ENCODE results near the gene CPNE7.
A peak's percentile ranks its signal among the peaks of the same experiment; 100 is the strongest.

The CPNE7 gene

DNA sequence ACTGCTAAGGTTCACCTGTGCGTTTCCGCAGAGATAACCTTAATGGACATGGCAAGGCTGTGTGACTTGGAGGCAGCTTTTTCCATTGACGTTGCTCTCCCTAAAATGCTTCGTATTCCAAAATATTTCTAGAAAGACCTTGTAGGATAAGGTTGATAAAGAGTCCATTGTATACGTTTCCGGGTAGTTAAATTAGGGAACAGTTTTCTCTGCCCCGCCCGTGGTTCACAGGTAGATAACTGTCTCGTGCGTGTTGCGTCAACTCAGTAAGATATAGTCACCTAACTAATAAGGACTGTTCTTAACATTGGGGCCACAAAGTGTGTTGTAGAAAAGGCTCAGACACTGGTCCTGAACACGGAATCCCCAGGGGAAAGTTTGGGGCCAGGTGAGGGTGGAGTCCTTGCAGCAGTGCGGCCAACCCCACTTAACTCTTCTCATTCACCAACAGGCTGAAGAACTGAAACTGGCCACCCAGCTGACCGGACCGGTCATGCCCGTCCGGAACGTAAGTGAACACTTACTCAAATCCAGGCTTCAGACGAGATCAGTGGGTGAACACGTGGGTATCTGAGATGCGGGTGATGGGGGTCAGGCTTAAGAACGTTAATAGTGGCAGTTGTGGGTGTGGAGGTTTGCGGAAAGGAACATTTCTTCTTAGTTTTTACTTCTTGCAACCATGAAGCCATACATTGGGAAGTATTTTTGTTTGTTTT, 13.5 kb upstream of the CPNE7 start:
- Histone ChIP-seq H3K27me3 (replicated peaks in 2 of 5; ENCODE audit: control insufficient read depth in 4 of 5, insufficient read depth in 5 of 5, low read length in 4 of 5) (no peaks in the 10 kb centered on the region), H3K36me3 (ENCODE audit: control insufficient read depth in 4 of 4, insufficient read depth in 4 of 4, low read length in 3 of 4) (peaks cover 5 to 42% (median 33%) of the 10 kb centered on the region in 4 experiments), H3K4me1 (ENCODE audit: control extremely low read depth in 1 of 4, control insufficient read depth in 4 of 4, insufficient read depth in 4 of 4, low read length in 3 of 4) (peaks cover 0 to 64% (median 60%) of the 10 kb centered on the region in 4 experiments), H3K4me3 (ENCODE audit: control insufficient read depth in 1 of 7, extremely low read depth in 1 of 7, insufficient read depth in 4 of 7, low read depth in 2 of 7, low read length in 6 of 7) (peak overlapping the region; percentile 79 to 96 (median 89)), H3K27ac (ENCODE audit: insufficient read depth in 1 of 2, low read depth in 1 of 2, low read length in 2 of 2, poor library complexity in 1 of 2, severe bottlenecking in 2 of 2) (peak overlapping the region; percentile 84 to 94), H3K9me3 (ENCODE audit: control extremely low read depth in 1 of 5, control insufficient read depth in 4 of 5, insufficient read depth in 2 of 5, low read depth in 1 of 5, low read length in 4 of 5) (no peaks in the 10 kb centered on the region)
- DNase-seq = no peak
- CTCF ChIA-PET = interaction anchor here (1.2 kb wide), 1 partner anchor 54 kb away, joined by 3 read pairs; the partner anchor contains the start of gene SPG7
- WGBS (ENCODE audit: insufficient coverage) = 81% methylated on average over 15 of the region's 23 CpGs
- POLR2A ChIA-PET = no interaction called here

DNA sequence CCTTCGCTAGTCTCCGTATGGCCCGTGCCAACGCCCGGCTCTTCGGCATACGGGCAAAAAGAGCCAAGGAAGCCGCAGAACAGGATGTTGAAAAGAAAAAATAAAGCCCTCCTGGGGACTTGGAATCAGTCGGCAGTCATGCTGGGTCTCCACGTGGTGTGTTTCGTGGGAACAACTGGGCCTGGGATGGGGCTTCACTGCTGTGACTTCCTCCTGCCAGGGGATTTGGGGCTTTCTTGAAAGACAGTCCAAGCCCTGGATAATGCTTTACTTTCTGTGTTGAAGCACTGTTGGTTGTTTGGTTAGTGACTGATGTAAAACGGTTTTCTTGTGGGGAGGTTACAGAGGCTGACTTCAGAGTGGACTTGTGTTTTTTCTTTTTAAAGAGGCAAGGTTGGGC, 12.6 kb upstream of the CPNE7 start:
- ChIA-PET POLR2A (interaction anchor here (1.5 kb wide), 1 partner anchor 14 kb away, joined by 3 read pairs; no protein-coding TSS in a partner anchor), CTCF (interaction anchor here (1.2 kb wide), 1 partner anchor 55 kb away, joined by 3 read pairs; the partner anchor contains the start of gene SPG7)
- H3K36me3 ChIP-seq (ENCODE audit: control insufficient read depth in 4 of 4, insufficient read depth in 4 of 4, low read length in 3 of 4) = peaks cover 5 to 41% (median 35%) of the 10 kb centered on the region in 4 experiments
- no peaks in the 10 kb centered on the region for H3K9me3 ChIP-seq (ENCODE audit: control extremely low read depth in 1 of 5, control insufficient read depth in 4 of 5, insufficient read depth in 2 of 5, low read depth in 1 of 5, low read length in 4 of 5)
- no peak overlapping the region for H3K27ac ChIP-seq (ENCODE audit: insufficient read depth in 1 of 2, low read depth in 1 of 2, low read length in 2 of 2, poor library complexity in 1 of 2, severe bottlenecking in 2 of 2)
- H3K4me3 ChIP-seq (ENCODE audit: control insufficient read depth in 1 of 7, extremely low read depth in 1 of 7, insufficient read depth in 4 of 7, low read depth in 2 of 7, low read length in 6 of 7) = no peak overlapping the region
- H3K4me1 ChIP-seq (ENCODE audit: control extremely low read depth in 1 of 4, control insufficient read depth in 4 of 4, insufficient read depth in 4 of 4, low read length in 3 of 4) = peaks cover 0 to 55% (median 52%) of the 10 kb centered on the region in 4 experiments
- DNase-seq = no peak
- H3K27me3 ChIP-seq (replicated peaks in 2 of 5; ENCODE audit: control insufficient read depth in 4 of 5, insufficient read depth in 5 of 5, low read length in 4 of 5) = no peaks in the 10 kb centered on the region
- WGBS (ENCODE audit: insufficient coverage) = 70% methylated on average over 4 of the region's 12 CpGs

DNA sequence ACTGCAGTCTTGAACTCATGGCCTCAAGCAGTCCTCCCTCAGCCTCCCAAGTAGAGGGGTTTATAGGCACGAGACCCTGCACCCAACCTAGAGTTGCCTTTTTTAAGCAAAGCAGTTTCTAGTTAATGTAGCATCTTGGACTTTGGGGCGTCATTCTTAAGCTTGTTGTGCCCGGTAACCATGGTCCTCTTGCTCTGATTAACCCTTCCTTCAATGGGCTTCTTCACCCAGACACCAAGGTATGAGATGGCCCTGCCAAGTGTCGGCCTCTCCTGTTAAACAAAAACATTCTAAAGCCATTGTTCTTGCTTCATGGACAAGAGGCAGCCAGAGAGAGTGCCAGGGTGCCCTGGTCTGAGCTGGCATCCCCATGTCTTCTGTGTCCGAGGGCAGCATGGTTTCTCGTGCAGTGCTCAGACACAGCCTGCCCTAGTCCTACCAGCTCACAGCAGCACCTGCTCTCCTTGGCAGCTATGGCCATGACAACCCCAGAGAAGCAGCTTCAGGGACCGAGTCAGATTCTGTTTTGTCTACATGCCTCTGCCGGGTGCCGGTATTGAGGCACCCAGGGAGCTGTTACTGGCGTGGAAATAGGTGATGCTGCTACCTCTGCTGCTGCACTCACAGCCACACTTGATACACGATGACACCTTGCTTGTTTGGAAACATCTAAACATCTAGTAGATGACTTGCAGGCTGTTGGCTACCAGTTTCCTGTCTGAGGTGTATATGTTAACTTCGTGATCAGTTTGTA, 11.7 kb upstream of the CPNE7 start:
- POLR2A ChIA-PET = interaction anchor here (1.5 kb wide), 1 partner anchor 15 kb away, joined by 3 read pairs; no protein-coding TSS in a partner anchor
- DNase-seq = no peak
- 90% methylated on average over 11 of the region's 12 CpGs for whole genome bisulfite sequencing (ENCODE audit: insufficient coverage)
- H3K27ac ChIP-seq (ENCODE audit: insufficient read depth in 1 of 2, low read depth in 1 of 2, low read length in 2 of 2, poor library complexity in 1 of 2, severe bottlenecking in 2 of 2) = no peak overlapping the region
- H3K36me3 ChIP-seq (ENCODE audit: control insufficient read depth in 4 of 4, insufficient read depth in 4 of 4, low read length in 3 of 4) = peaks cover 5 to 40% (median 35%) of the 10 kb centered on the region in 4 experiments
- CTCF ChIA-PET = no interaction called here
- H3K4me1 ChIP-seq (ENCODE audit: control extremely low read depth in 1 of 4, control insufficient read depth in 4 of 4, insufficient read depth in 4 of 4, low read length in 3 of 4) = peaks cover 0 to 55% (median 51%) of the 10 kb centered on the region in 4 experiments
- no peaks in the 10 kb centered on the region for H3K27me3 ChIP-seq (replicated peaks in 2 of 5; ENCODE audit: control insufficient read depth in 4 of 5, insufficient read depth in 5 of 5, low read length in 4 of 5)
- no peaks in the 10 kb centered on the region for H3K9me3 ChIP-seq (ENCODE audit: control extremely low read depth in 1 of 5, control insufficient read depth in 4 of 5, insufficient read depth in 2 of 5, low read depth in 1 of 5, low read length in 4 of 5)
- peak overlapping the region in 1 of 7 experiments; percentile 19 for H3K4me3 ChIP-seq (ENCODE audit: control insufficient read depth in 1 of 7, extremely low read depth in 1 of 7, insufficient read depth in 4 of 7, low read depth in 2 of 7, low read length in 6 of 7)

DNA sequence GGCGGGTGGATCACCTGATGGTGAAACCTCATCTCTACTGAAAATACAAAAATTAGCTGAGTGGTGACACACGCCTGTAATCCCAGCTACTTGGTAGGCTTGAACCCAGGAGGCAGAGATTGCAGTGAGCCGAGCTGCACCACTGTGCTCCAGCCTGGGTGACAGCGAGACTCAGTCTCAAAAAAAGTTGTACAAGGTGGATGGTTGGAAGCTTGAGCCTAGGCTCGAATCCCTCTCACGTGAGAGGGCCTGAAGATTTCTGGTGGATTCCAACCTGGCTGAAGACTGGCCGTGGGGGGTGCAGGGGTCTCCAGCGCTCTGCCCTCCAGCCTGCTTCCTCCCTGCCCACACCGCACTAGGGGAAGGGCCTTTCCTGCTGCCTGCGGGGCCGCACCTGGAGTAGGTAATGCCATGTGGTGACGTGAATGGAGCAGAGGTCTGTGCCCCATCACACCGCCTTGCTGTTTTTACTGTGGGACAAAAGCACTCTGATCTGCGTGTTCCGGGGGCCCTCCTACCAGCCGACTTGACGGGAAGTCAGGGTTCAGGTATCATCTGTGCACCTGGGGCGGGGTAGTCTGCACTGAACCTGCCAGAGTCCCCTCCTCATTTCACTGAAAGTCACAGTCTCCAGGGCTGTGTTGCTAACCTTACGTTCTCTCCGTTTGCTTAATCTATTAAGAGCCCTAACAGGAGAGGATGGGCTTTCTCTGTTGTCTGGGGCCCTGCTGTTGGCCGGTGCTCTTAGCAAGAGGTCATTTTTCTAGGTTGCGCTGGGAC, 10.9 kb upstream of the CPNE7 start:
- peaks cover 0 to 52% (median 48%) of the 10 kb centered on the region in 4 experiments for H3K4me1 ChIP-seq (ENCODE audit: control extremely low read depth in 1 of 4, control insufficient read depth in 4 of 4, insufficient read depth in 4 of 4, low read length in 3 of 4)
- CTCF ChIA-PET = interaction anchor here (1.4 kb wide), 1 partner anchor 106 kb away, joined by 3 read pairs; no protein-coding TSS in a partner anchor
- POLR2A ChIA-PET = interaction anchor here (1.5 kb wide), 1 partner anchor 16 kb away, joined by 3 read pairs; no protein-coding TSS in a partner anchor
- H3K27me3 ChIP-seq (replicated peaks in 2 of 5; ENCODE audit: control insufficient read depth in 4 of 5, insufficient read depth in 5 of 5, low read length in 4 of 5) = no peaks in the 10 kb centered on the region
- H3K27ac ChIP-seq (ENCODE audit: insufficient read depth in 1 of 2, low read depth in 1 of 2, low read length in 2 of 2, poor library complexity in 1 of 2, severe bottlenecking in 2 of 2) = no peak overlapping the region
- peak overlapping the region in 2 of 7 experiments; percentile 37 to 58 for H3K4me3 ChIP-seq (ENCODE audit: control insufficient read depth in 1 of 7, extremely low read depth in 1 of 7, insufficient read depth in 4 of 7, low read depth in 2 of 7, low read length in 6 of 7)
- 94% methylated on average over 15 of the region's 22 CpGs for WGBS (ENCODE audit: insufficient coverage)
- no peaks in the 10 kb centered on the region for H3K9me3 ChIP-seq (ENCODE audit: control extremely low read depth in 1 of 5, control insufficient read depth in 4 of 5, insufficient read depth in 2 of 5, low read depth in 1 of 5, low read length in 4 of 5)
- peaks cover 5 to 40% (median 35%) of the 10 kb centered on the region in 4 experiments for H3K36me3 ChIP-seq (ENCODE audit: control insufficient read depth in 4 of 4, insufficient read depth in 4 of 4, low read length in 3 of 4)
- DNase-seq = no peak

DNA sequence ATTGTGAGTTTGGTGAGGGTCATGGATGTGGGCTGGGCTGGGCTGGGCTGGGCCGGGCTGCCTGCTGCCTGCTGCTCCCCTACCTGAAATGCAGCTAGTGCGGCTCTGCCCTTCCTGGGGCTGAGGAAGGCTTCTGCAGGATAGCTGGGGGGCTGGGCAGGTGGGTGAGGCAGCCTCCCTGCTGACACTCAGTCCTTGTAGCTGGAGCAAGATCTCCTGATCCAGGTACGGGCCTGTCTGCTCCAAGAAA, 10.4 kb upstream of the CPNE7 start:
- no peaks in the 10 kb centered on the region for H3K9me3 ChIP-seq (ENCODE audit: control extremely low read depth in 1 of 5, control insufficient read depth in 4 of 5, insufficient read depth in 2 of 5, low read depth in 1 of 5, low read length in 4 of 5)
- no peaks in the 10 kb centered on the region for H3K27me3 ChIP-seq (replicated peaks in 2 of 5; ENCODE audit: control insufficient read depth in 4 of 5, insufficient read depth in 5 of 5, low read length in 4 of 5)
- POLR2A ChIA-PET = no interaction called here
- H3K36me3 ChIP-seq (ENCODE audit: control insufficient read depth in 4 of 4, insufficient read depth in 4 of 4, low read length in 3 of 4) = peaks cover 5 to 40% (median 35%) of the 10 kb centered on the region in 4 experiments
- 83% methylated on average over 2 of the region's 3 CpGs for WGBS (ENCODE audit: insufficient coverage)
- no peak for DNase-seq
- peaks cover 0 to 51% (median 46%) of the 10 kb centered on the region in 4 experiments for H3K4me1 ChIP-seq (ENCODE audit: control extremely low read depth in 1 of 4, control insufficient read depth in 4 of 4, insufficient read depth in 4 of 4, low read length in 3 of 4)
- CTCF ChIA-PET = interaction anchor here (1.4 kb wide), 1 partner anchor 106 kb away, joined by 3 read pairs; no protein-coding TSS in a partner anchor
- H3K27ac ChIP-seq (ENCODE audit: insufficient read depth in 1 of 2, low read depth in 1 of 2, low read length in 2 of 2, poor library complexity in 1 of 2, severe bottlenecking in 2 of 2) = no peak overlapping the region
- H3K4me3 ChIP-seq (ENCODE audit: control insufficient read depth in 1 of 7, extremely low read depth in 1 of 7, insufficient read depth in 4 of 7, low read depth in 2 of 7, low read length in 6 of 7) = peak overlapping the region in 3 of 7 experiments; percentile 58 to 75 (median 61)

DNA sequence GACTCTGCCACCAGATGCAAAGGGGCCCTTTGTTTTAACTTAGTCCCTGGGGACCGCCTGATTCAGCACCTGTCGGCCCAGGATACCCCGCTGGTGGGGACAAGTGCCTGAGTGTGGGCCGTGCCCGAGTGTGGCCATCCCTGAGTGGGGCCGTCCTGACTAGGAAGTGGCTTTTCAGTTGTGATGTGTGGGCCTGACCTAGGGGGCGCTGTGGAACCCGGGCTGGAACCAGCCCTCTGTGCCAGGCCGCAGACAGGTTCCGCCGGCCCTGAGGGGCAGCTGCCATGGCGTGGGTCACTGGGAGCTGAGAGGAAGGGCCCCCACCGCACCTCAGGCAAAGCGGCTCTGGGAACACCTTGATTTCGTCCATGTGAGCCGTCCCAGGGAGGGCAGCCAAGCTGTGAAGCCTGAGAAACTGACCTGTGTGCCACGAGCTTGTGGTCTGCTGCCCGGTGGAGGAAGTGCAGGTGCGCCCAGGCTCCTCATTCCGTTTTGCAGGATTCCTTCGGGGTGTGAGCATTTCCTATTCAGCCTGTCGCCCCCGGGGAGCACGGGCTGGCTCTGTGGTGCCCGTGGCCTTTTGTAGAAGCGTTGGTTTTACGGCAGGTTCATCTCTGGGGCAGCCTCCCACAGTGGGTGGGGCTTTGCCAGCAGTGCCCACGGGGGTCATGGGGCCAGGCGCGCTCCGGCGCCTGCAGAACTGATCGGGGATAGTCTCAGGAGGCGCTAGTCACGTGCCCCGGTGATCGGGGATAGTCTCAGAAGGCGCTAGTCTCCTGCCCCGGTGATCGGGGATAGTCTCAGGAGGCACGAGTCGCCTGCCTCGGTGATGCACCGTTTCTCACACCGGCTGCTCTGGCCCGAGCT, 9.8 kb upstream of the CPNE7 start:
- ChIA-PET CTCF (interaction anchor here (1.0 to 1.4 kb wide), 3 partner anchors 49 to 134 kb away, joined by 3 read pairs; no protein-coding TSS in a partner anchor), POLR2A (no interaction called here)
- Histone ChIP-seq H3K4me3 (ENCODE audit: control insufficient read depth in 1 of 7, extremely low read depth in 1 of 7, insufficient read depth in 4 of 7, low read depth in 2 of 7, low read length in 6 of 7) (peak overlapping the region in 6 of 7 experiments; percentile 25 to 75 (median 54)), H3K4me1 (ENCODE audit: control extremely low read depth in 1 of 4, control insufficient read depth in 4 of 4, insufficient read depth in 4 of 4, low read length in 3 of 4) (peaks cover 0 to 51% (median 46%) of the 10 kb centered on the region in 4 experiments), H3K36me3 (ENCODE audit: control insufficient read depth in 4 of 4, insufficient read depth in 4 of 4, low read length in 3 of 4) (peaks cover 5 to 40% (median 35%) of the 10 kb centered on the region in 4 experiments), H3K27ac (ENCODE audit: insufficient read depth in 1 of 2, low read depth in 1 of 2, low read length in 2 of 2, poor library complexity in 1 of 2, severe bottlenecking in 2 of 2) (no peak overlapping the region), H3K9me3 (ENCODE audit: control extremely low read depth in 1 of 5, control insufficient read depth in 4 of 5, insufficient read depth in 2 of 5, low read depth in 1 of 5, low read length in 4 of 5) (no peaks in the 10 kb centered on the region), H3K27me3 (replicated peaks in 2 of 5; ENCODE audit: control insufficient read depth in 4 of 5, insufficient read depth in 5 of 5, low read length in 4 of 5) (no peaks in the 10 kb centered on the region)
- peak; percentile 38 to 72 (median 65) for DNase-seq
- WGBS (ENCODE audit: insufficient coverage) = 2% methylated on average over 42 of the region's 46 CpGs
